Liver (tissue), 9 donors: Measurements from ENCODE around the gene YDJC. TPM values are rescaled to one million over a fixed set of nuclear protein-coding genes. Genes with fewer than 3 reads are reported as not detected.

ENCODE experiments used
- DNase-seq: peaks from one replicate; pipeline ENCODE4 v3.0.0-alpha.2; 2017; ENCODE audit warnings: low spot score
- H3K27ac ChIP-seq, 2 donors: one replicate each; pipeline ENCODE4 v1.7.0; 2013; ENCODE audit warnings: inconsistent platforms in 2 of 2, low read length in 2 of 2, control low read depth in 1 of 2, low read depth in 1 of 2, mild to moderate bottlenecking in 1 of 2
- H3K27me3 ChIP-seq, 4 donors: one replicate each; pipeline versions ENCODE4 v1.6.1 to v1.7.0; 2013; ENCODE audit warnings: low read length in 3 of 4, inconsistent platforms in 1 of 4, mild to moderate bottlenecking in 1 of 4, moderate library complexity in 1 of 4; ENCODE audit not compliant: control insufficient read depth in 4 of 4, insufficient read depth in 4 of 4
- H3K36me3 ChIP-seq, 4 donors: one replicate each; pipeline versions ENCODE4 v1.6.1 to v1.7.0; 2013; ENCODE audit warnings: low read length in 3 of 4, mild to moderate bottlenecking in 3 of 4, low read depth in 1 of 4, moderate library complexity in 1 of 4; ENCODE audit not compliant: control insufficient read depth in 4 of 4, insufficient read depth in 3 of 4
- H3K4me1 ChIP-seq, 4 donors: one replicate each; pipeline versions ENCODE4 v1.6.1 to v1.7.0; 2013; ENCODE audit warnings: low read length in 3 of 4, mild to moderate bottlenecking in 3 of 4, moderate library complexity in 1 of 4; ENCODE audit not compliant: control insufficient read depth in 4 of 4, insufficient read depth in 4 of 4
- H3K4me3 ChIP-seq, 3 donors: one replicate each; pipeline versions ENCODE4 v1.6.1 to v1.7.0; 2013; ENCODE audit warnings: low read length in 3 of 3, control low read depth in 1 of 3, low read depth in 1 of 3, mild to moderate bottlenecking in 1 of 3
- H3K9ac ChIP-seq, 2 donors: one replicate each; pipeline ENCODE4 v1.7.0; 2013; ENCODE audit warnings: low read length in 2 of 2, mild to moderate bottlenecking in 2 of 2, moderate library complexity in 2 of 2, control low read depth in 1 of 2, low read depth in 1 of 2
- H3K9me3 ChIP-seq, 4 donors: one replicate each; pipeline versions ENCODE4 v1.6.1 to v1.7.0; 2013; ENCODE audit warnings: low read length in 3 of 4; ENCODE audit not compliant: control insufficient read depth in 4 of 4
- ATF3 ChIP-seq: IDR thresholded peaks from 2 replicates; pipeline ENCODE4 v1.6.1; 2016; ENCODE audit warnings: antibody characterized with exemption
- CTCF ChIP-seq: fragments of 150-350 bp; IDR thresholded peaks from 2 replicates; pipeline ENCODE4 v1.5.1; 2017; ENCODE audit warnings: improper control_type of control experiment, low read depth, low read length; ENCODE audit not compliant: missing input control
- EGR1 ChIP-seq, 2 donors: IDR thresholded peaks; 2 replicates each; pipeline ENCODE4 v1.6.1; 2016 to 2018; ENCODE audit warnings: antibody characterized with exemption in 2 of 2, low read depth in 2 of 2
- FOXA1 ChIP-seq: IDR thresholded peaks from 2 replicates; pipeline ENCODE4 v1.6.1; 2016; ENCODE audit warnings: antibody characterized with exemption
- FOXA2 ChIP-seq: IDR thresholded peaks from 2 replicates; pipeline ENCODE4 v1.6.1; 2016; ENCODE audit warnings: antibody characterized with exemption
- GABPA ChIP-seq, 2 donors: IDR thresholded peaks in 1 of 2; conservative IDR thresholded peaks in 1 of 2; 2 replicates each; pipeline ENCODE4 v1.6.1; 2016; ENCODE audit warnings: antibody characterized with exemption in 2 of 2, mild to moderate bottlenecking in 1 of 2, moderate library complexity in 1 of 2
- HNF4A ChIP-seq, 2 donors: conservative IDR thresholded peaks; 2 replicates each; pipeline ENCODE4 v1.6.1; 2016; ENCODE audit warnings: antibody characterized with exemption in 2 of 2, mild to moderate bottlenecking in 2 of 2
- HNF4G ChIP-seq: IDR thresholded peaks from 2 replicates; pipeline ENCODE4 v1.6.1; 2016; ENCODE audit warnings: antibody characterized with exemption
- JUND ChIP-seq, 2 donors: IDR thresholded peaks; 2 replicates each; pipeline ENCODE4 v1.6.1; 2016; ENCODE audit warnings: antibody characterized with exemption in 2 of 2
- MAX ChIP-seq: IDR thresholded peaks from 2 replicates; pipeline ENCODE4 v1.6.1; 2016; ENCODE audit warnings: antibody characterized with exemption
- NR2F2 ChIP-seq: IDR thresholded peaks from 2 replicates; pipeline ENCODE4 v1.6.1; 2016; ENCODE audit warnings: antibody characterized with exemption
- RAD21 ChIP-seq, 2 donors: IDR thresholded peaks; 2 replicates each; pipeline ENCODE4 v1.6.1; 2016; ENCODE audit warnings: antibody characterized with exemption in 2 of 2, mild to moderate bottlenecking in 2 of 2
- REST ChIP-seq: IDR thresholded peaks from 2 replicates; pipeline ENCODE4 v1.6.1; 2016; ENCODE audit warnings: antibody characterized with exemption, mild to moderate bottlenecking
- RXRA ChIP-seq, 2 donors: IDR thresholded peaks; 2 replicates each; pipeline ENCODE4 v1.6.1; 2017 to 2018; ENCODE audit warnings: antibody characterized with exemption in 2 of 2, mild to moderate bottlenecking in 1 of 2
- SP1 ChIP-seq: IDR thresholded peaks from 2 replicates; pipeline ENCODE4 v1.6.1; 2018; ENCODE audit warnings: antibody characterized with exemption, mild to moderate bottlenecking
- TAF1 ChIP-seq: conservative IDR thresholded peaks from 2 replicates; pipeline ENCODE4 v1.6.1; 2016; ENCODE audit warnings: antibody characterized with exemption, mild to moderate bottlenecking
- YY1 ChIP-seq: IDR thresholded peaks from 2 replicates; pipeline ENCODE4 v1.6.1; 2016; ENCODE audit warnings: antibody characterized with exemption, mild to moderate bottlenecking
- ZBTB33 ChIP-seq: IDR thresholded peaks from 2 replicates; pipeline ENCODE4 v1.6.1; 2016; ENCODE audit warnings: antibody characterized with exemption
- WGBS: extraction: QIAGEN DNeasy Blood & Tissue Kit; methylation state at CpG from one replicate; pipeline ENCODE4 v1.1.7; 2013; 5-methylcytosine and 5-hydroxymethylcytosine counted together
- polyA plus RNA-seq, 2 donors: library from polyadenylated mRNA; stranded (reverse) in 1 of 2; unstranded in 1 of 2; fragments of 200-250 nt in 1 of 2; fragments of >200 nt in 1 of 2; fragmentation: Nextera tagmentation in 1 of 2; extraction: Ambion mirVana in 1 of 2; gene quantifications; one replicate each; pipeline versions ENCODE4 v1.2.1 to v1.2.3, GENCODE V29; 2013 to 2015
- total RNA-seq, 2 donors: library from RNA; depleted of rRNA; stranded (reverse); fragments of >200 nt; gene quantifications; one replicate each; pipeline ENCODE4 v1.2.3, GENCODE V29; 2014
- donor health status: healthy.
- donor health status: healthy.
- donor health status: healthy.
- donor health status: healthy.
- donor health status: healthy.

The YDJC gene
- total and polyA plus RNA-seq, 4 donors: 8.0 to 18.7 (median 8.3) TPM

GRCh38 chr22:21677606-21678443 is 48.0 kb upstream of the YDJC start:
- no peak overlapping the region for H3K4me3 ChIP-seq
- TF ChIP-seq RXRA (IDR thresholded peaks at IDR 0.05): peak; percentile 9 to 64
- TF ChIP-seq HNF4A (conservative IDR thresholded peaks at IDR 0.05): peak in 1 of 2 donors; percentile 31
- peak; percentile 58 for TF ChIP-seq SP1
- no peak for TF ChIP-seq RAD21 (IDR thresholded peaks at IDR 0.05)
- no peaks in the 10 kb centered on the region for H3K27me3 ChIP-seq
- H3K9me3 ChIP-seq: no peaks in the 10 kb centered on the region
- DNase-seq: no peak
- H3K36me3 ChIP-seq: peaks cover 5 to 32% (median 10%) of the 10 kb centered on the region in 4 donors
- H3K9ac ChIP-seq: no peak overlapping the region
- H3K27ac ChIP-seq: peak overlapping the region in 1 of 2 donors; percentile 59
- H3K4me1 ChIP-seq: peaks cover 2 to 10% (median 5%) of the 10 kb centered on the region in 4 donors
- WGBS: 56% methylated on average over 15 of the region's 15 CpGs

- H3K9me3 ChIP-seq: no peaks in the 10 kb centered on the region
- peaks cover 4 to 39% (median 21%) of the 10 kb centered on the region in 4 donors for H3K36me3 ChIP-seq
- TF ChIP-seq RAD21 (IDR thresholded peaks at IDR 0.05) (no peak), TAF1 (no peak), NR2F2 (no peak), EGR1 (IDR thresholded peaks at IDR 0.05; ENCODE audit: low read depth in 2 of 2) (no peak), ZBTB33 (no peak), JUND (IDR thresholded peaks at IDR 0.05) (no peak), FOXA2 (no peak), HNF4A (conservative IDR thresholded peaks at IDR 0.05) (no peak), ATF3 (no peak), SP1 (no peak), YY1 (no peak), GABPA (IDR thresholded peaks at IDR 0.05 in 1 of 2, conservative IDR thresholded peaks at IDR 0.05 in 1 of 2) (no peak), RXRA (IDR thresholded peaks at IDR 0.05) (no peak), HNF4G (no peak), MAX (no peak), REST (no peak), CTCF (no peak), FOXA1 (no peak)
- H3K9ac ChIP-seq: no peak overlapping the region
- peaks cover 2 to 10% (median 5%) of the 10 kb centered on the region in 4 donors for H3K4me1 ChIP-seq
- H3K4me3 ChIP-seq: no peak overlapping the region
- H3K27ac ChIP-seq: no peak overlapping the region
- no peaks in the 10 kb centered on the region for H3K27me3 ChIP-seq
- no peak for DNase-seq
- WGBS: 88% methylated on average over 12 of the region's 12 CpGs
Measured at GRCh38 chr22:21674638-21675245, 44.9 kb upstream of the YDJC start.
